Left lung (tissue), 10 donors: ENCODE measurements around the gene UNG. TPM values are rescaled to one million over a fixed set of nuclear protein-coding genes. Genes with fewer than 3 reads are reported as not detected.

Source experiments
- ATAC-seq: fragments of 200-7000 bp; cut with Tn5 transposase; one replicate; pipeline ENCODE4 v1.9.1; 2020; ENCODE audit warnings: moderate library complexity
- DNase-seq, 4 donors: peaks; one replicate each; pipeline ENCODE4 v3.0.0-alpha.2; 2013 to 2020
- H3K27ac ChIP-seq, 2 donors: fragments of 200-600 bp; sonication (generic) in 1 of 2; one replicate each; pipeline versions ENCODE4 v1.5.0 to v1.8.0; 2020 to 2021
- H3K27me3 ChIP-seq, 2 donors: fragments of 200-600 bp; sonication (generic) in 1 of 2; one replicate each; pipeline versions ENCODE4 v1.5.0 to v1.8.0; 2020 to 2021
- H3K36me3 ChIP-seq, 2 donors: fragments of 200-600 bp; sonication (generic) in 1 of 2; one replicate each; pipeline versions ENCODE4 v1.5.0 to v1.8.0; 2020 to 2021
- H3K4me1 ChIP-seq, 2 donors: fragments of 200-600 bp; one replicate each; pipeline ENCODE4 v1.8.0; 2021
- H3K4me3 ChIP-seq, 2 donors: fragments of 200-600 bp; sonication (generic) in 1 of 2; one replicate each; pipeline versions ENCODE4 v1.5.0 to v1.8.0; 2020 to 2021; ENCODE audit warnings: mild to moderate bottlenecking in 1 of 2
- H3K9me3 ChIP-seq, 2 donors: fragments of 200-600 bp; sonication (generic) in 1 of 2; one replicate each; pipeline versions ENCODE4 v1.5.0 to v1.8.0; 2020 to 2021
- CTCF ChIP-seq, 2 donors: fragments of 200-600 bp; sonication (generic) in 1 of 2; IDR thresholded peaks; one replicate each; pipeline versions ENCODE4 v1.5.0 to v1.8.0; 2021; ENCODE audit warnings: antibody characterized with exemption in 2 of 2
- intact Hi-C, 2 donors: fragments of 100-400 bp; cut with DNase I; formaldehyde crosslinking; loops; one replicate each; pipeline versions ENCODE4 v1.11.2 to v1.14.2; 2022
- polyA plus RNA-seq, 6 donors: library from polyadenylated mRNA; unstranded; fragments of 120-200 nt; gene quantifications; one replicate each; pipeline ENCODE4 v1.2.1, GENCODE V29; 2013; ENCODE audit not compliant: insufficient read length in 6 of 6
- total RNA-seq, 2 donors: library from RNA; stranded (reverse); fragmentation: NEBNext Ultra II Directional; extraction: Animal tissue kit (Norgen Biotek cat#: 25700); gene quantifications; one replicate each; pipeline ENCODE4 v1.2.1, GENCODE V29; 2021
- donor health status: DM: no; HTN: yes; CAD: no.
- donor health status: DM: no; HTN: no; CAD: no.

Gene UNG
- total and polyA plus RNA-seq, 8 donors, result 22.4 to 55.7 (median 49.0) TPM

DNA sequence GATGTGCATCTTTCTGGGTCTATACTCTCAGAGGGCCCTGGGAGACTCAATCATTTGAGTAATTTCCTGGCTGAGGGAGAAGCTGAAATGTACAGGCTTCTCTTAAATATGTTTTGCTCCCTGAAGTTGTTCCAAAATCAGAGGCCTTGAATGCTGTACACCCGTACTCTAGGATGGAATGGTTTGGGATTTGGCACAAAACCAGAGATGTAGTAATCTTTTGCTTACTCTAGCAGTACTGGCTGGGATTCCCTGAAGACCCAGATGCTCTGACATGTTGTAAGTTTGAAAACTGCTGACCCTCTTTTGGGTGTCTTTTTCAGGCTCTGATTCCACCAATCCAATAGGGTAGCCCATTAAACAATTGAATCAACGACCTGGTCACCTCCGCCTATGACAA, 29.4 kb downstream of the UNG start:
- ATAC-seq, result peak; percentile 36
- no peak overlapping the region for H3K27ac ChIP-seq
- no peaks in the 10 kb centered on the region for H3K9me3 ChIP-seq
- no peaks in the 10 kb centered on the region for H3K27me3 ChIP-seq
- TF ChIP-seq CTCF (IDR thresholded peaks at IDR 0.05), result no peak
- H3K4me1 ChIP-seq, result no peaks in the 10 kb centered on the region
- DNase-seq, result peak in 2 of 4 donors; percentile 56 to 76
- intact Hi-C loops, result no loop called here
- H3K4me3 ChIP-seq, result no peak overlapping the region
- no peaks in the 10 kb centered on the region for H3K36me3 ChIP-seq

DNA sequence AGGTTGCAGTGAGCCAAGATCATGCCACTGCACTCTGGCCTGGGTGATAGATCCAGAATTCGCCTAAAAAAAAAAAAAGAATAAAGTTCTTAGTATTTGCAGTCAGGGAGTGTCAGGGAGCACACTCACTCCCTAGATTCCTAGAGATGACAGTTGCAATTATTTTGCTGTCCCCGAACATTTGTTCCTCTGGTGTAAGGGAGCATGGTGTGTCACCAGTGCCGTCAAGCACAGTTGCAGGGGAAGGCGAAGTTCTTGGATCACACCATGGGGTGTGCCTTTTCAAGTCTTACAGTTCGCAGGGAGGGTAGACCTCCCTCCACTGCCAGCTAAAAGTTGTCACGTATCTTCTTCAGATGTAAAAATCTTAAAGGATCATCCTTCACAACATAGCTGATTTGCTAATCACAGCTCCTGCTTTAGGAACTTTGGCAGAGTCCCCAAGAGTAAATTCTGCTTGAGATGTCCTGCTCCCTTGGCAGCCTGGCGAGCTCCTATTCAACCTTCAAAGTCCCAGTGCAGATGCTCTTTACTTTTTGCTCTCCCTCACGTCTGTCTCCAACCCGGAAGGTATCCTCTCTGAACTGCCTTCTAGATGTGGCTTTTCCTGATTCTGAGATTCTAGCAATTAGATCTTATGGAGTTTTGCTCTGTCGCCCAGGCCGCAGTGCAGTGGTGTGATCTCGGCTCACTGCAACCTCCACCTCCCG, 30.3 kb downstream of the UNG start:
- Histone ChIP-seq H3K36me3 (no peaks in the 10 kb centered on the region), H3K27ac (no peak overlapping the region), H3K9me3 (no peaks in the 10 kb centered on the region), H3K4me1 (no peaks in the 10 kb centered on the region), H3K4me3 (no peak overlapping the region), H3K27me3 (no peaks in the 10 kb centered on the region)
- TF ChIP-seq CTCF (IDR thresholded peaks at IDR 0.05), result no peak
- no peak for DNase-seq
- intact Hi-C loops, result no loop called here
- ATAC-seq, result no peak

GRCh38 chr12:109130297-109131153, 33.1 kb downstream of the UNG start:
- no peak for DNase-seq
- TF ChIP-seq CTCF (IDR thresholded peaks at IDR 0.05), result no peak
- H3K9me3 ChIP-seq, result no peaks in the 10 kb centered on the region
- H3K27ac ChIP-seq, result no peak overlapping the region
- no peak overlapping the region for H3K4me3 ChIP-seq
- ATAC-seq, result no peak
- H3K4me1 ChIP-seq, result no peaks in the 10 kb centered on the region
- intact Hi-C loops, result no loop called here
- no peaks in the 10 kb centered on the region for H3K36me3 ChIP-seq
- no peaks in the 10 kb centered on the region for H3K27me3 ChIP-seq

DNA sequence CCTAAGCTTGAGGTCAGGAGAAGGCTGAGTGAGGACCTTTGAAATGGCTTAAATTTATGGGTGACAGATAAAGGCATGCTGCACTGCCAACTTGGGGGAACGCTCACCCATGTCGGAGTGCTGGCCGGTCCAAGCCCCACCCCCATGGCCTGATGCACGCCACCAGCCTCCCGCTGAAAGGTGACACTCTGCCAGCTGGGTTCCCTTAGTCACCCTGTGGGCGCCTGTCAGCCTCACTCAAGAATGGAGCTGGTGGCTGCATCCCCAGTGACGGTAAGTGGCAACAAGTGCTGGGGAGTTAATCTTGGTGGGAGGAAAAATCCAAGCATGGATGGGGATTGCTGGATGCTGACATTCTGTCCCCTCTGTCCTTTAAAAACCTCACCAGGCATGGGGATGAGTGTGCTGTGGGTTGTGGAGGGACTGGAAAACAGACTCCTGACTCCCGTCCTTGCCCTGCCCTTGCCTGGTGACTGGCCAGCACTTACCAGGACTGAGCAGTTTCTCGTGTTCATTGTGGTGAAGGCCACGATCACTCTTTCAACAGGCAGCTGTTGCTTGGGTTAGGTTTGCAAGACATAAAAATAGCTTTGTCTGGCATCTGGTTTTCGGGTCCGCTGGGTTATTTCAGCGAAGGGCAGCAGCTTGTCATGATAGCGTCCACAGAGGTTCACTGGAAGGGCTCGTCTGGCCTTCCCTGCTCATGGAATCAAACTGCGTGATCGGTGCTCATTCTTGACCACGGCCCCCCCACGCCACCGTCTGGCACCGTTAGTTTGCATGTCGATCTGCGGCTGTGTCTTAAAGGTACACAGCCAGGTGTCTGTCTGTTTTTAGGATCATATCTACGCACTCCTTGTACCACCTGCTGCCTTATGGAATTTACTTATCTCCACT, 34.0 kb downstream of the UNG start:
- no peak for TF ChIP-seq CTCF (IDR thresholded peaks at IDR 0.05)
- DNase-seq (no peak), ATAC-seq (peak; percentile 37)
- H3K27ac ChIP-seq, result no peak overlapping the region
- no peaks in the 10 kb centered on the region for H3K36me3 ChIP-seq
- H3K9me3 ChIP-seq, result no peaks in the 10 kb centered on the region
- H3K4me3 ChIP-seq, result no peak overlapping the region
- intact Hi-C loops, result no loop called here
- no peaks in the 10 kb centered on the region for H3K27me3 ChIP-seq
- no peaks in the 10 kb centered on the region for H3K4me1 ChIP-seq
